Glomerular visceral epithelial cell (primary cell): ENCODE results near the gene CLPX.
A peak's percentile ranks its signal among the peaks of the same experiment; 100 is the strongest.
"Not testable (repeated sequence)": the region's sequence is repeated elsewhere in the genome, so short reads cannot be mapped to it uniquely, and the experiment has no call there.

ENCODE experiments used
- DNase-seq: peaks from one replicate; pipeline ENCODE4 v3.0.0-alpha.2; 2016; ENCODE audit errors: extremely low spot score

The CLPX gene

GRCh38 chr15:65172531-65172930 lies 12.6 kb downstream of the CLPX start:
- no peak for DNase-seq

GRCh38 chr15:65171428-65171827 lies 13.7 kb downstream of the CLPX start:
- no peak for DNase-seq

- no peak for DNase-seq
Observed at GRCh38 chr15:65165875-65166274, 19.3 kb downstream of the CLPX start.

- DNase-seq: no peak
Observed at GRCh38 chr15:65164139-65164538, 21.0 kb downstream of the CLPX start.

GRCh38 chr15:65163041-65163440 lies 22.1 kb downstream of the CLPX start:
- DNase-seq: no peak

- DNase-seq: no peak
Observed at GRCh38 chr15:65156692-65157091, 28.4 kb downstream of the CLPX start.

- DNase-seq: no peak
Observed at GRCh38 chr15:65154720-65155119, 30.4 kb downstream of the CLPX start.

- DNase-seq: no peak
Observed at GRCh38 chr15:65147902-65148301, 37.2 kb downstream of the CLPX start.

GRCh38 chr15:65146438-65146837 lies 38.7 kb downstream of the CLPX start:
- DNase-seq: no peak

- not testable (repeated sequence) for DNase-seq
Observed at GRCh38 chr15:65138631-65139030, 46.5 kb downstream of the CLPX start.

- not testable (repeated sequence) for DNase-seq
Observed at GRCh38 chr15:65137893-65138292, 47.2 kb downstream of the CLPX start.

GRCh38 chr15:65137089-65137488 lies 48.1 kb downstream of the CLPX start:
- not testable (repeated sequence) for DNase-seq

GRCh38 chr15:65134538-65134937 lies 50.6 kb downstream of the CLPX start:
- DNase-seq: no peak

GRCh38 chr15:65133548-65134200 lies 51.5 kb downstream of the CLPX start, which contains the start of gene PDCD7:
PDCD7 (minus strand) TSS chr15:65133808; CDS start chr15:65133781, 27 bp downstream.
- DNase-seq: peak; percentile 85

GRCh38 chr15:65132878-65133547 lies 52.1 kb downstream of the CLPX start:
- peak; percentile 45 for DNase-seq

GRCh38 chr15:65130941-65131340 lies 54.2 kb downstream of the CLPX start:
- DNase-seq: no peak

GRCh38 chr15:65115542-65115941 lies 69.6 kb downstream of the CLPX start:
- no peak for DNase-seq

- no peak for DNase-seq
Observed at GRCh38 chr15:65115086-65115485, 70.1 kb downstream of the CLPX start, which contains the start of gene UBAP1L. UBAP1L (minus strand) TSS chr15:65115200; CDS start chr15:65106215, 8,985 bp downstream.

GRCh38 chr15:65110676-65111292 lies 74.4 kb downstream of the CLPX start:
- DNase-seq: no peak

GRCh38 chr15:65106011-65106590 lies 79.0 kb downstream of the CLPX start:
- no peak for DNase-seq

GRCh38 chr15:65105038-65105437 lies 80.1 kb downstream of the CLPX start:
- DNase-seq: no peak

- no peak for DNase-seq
Observed at GRCh38 chr15:65102912-65103311, 82.2 kb downstream of the CLPX start.
